HT-29 (cell line): Measurements from ENCODE around the gene ARHGEF4. TPM values are rescaled to one million over a fixed set of nuclear protein-coding genes. Genes with fewer than 3 reads are reported as not detected.

ENCODE experiments used
- DNase-seq: peaks from one replicate; pipeline ENCODE4 v3.0.0-alpha.2; 2015; ENCODE audit warnings: low spot score
- total RNA-seq: library from RNA; depleted of rRNA; stranded (reverse); fragments of >200 nt; shearing (Covaris generic); gene quantifications from 2 replicates; pipeline ENCODE4 v1.2.3, GENCODE V29; 2014

ARHGEF4 gene
- total RNA-seq, 1 experiment from 2014 or later = 0.15 TPM

DNA sequence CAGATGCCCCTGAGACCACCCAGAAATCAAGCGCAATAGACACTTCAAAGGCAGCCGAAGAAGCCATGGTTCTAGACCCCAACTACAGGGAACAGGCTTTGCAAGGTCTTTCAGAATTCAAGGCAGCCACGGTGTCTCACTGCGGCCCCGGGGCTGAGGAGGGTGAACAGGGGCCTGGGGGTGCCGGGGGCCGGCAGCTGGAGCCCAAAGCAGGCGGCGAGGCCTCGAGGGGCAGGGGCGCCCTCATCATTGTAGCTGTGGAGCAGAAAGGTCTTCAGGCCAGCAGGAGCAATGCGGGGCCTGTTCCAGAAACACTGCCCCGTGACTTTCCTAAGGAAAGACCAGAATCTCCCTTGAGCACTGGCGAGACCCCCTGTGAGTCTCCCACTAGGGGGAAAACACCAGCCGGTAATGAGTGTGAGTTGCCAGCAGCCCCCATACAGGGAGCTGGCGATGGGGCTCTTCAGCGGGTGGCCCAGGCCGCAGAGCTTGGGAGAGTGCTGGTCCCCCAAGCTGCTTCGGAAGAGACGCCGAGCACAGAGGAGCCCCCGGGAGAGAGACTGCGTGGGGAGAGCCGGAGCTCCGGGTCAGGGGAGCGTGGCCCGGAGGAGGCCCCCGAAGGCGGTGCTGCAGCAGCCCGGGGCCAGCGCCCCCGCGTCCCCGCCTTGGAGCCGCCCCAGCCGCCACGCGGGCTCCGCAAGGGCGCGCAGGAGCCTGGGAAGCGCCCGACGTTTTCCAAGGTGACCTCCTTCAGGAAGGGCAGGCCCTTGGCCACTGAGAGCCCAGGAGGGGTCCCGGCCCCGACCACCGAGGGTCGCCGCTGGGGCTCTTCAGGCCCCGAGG, 79.1 kb downstream of the ARHGEF4 start:
- DNase-seq = no peak

DNA sequence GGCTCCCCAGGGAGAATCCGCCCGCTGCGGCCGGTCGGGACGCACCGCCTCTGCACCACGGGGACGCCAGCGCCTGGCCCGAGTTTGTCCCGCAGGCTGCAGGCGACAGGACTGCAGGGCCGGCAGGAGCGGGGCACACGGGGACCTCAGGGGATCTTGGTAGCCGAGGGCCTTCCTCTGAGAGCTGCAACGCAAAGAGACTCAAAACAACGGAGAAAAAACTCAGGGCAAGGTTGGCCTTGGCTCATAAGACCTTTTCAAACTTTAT, 79.7 kb downstream of the ARHGEF4 start:
- DNase-seq = no peak

DNA sequence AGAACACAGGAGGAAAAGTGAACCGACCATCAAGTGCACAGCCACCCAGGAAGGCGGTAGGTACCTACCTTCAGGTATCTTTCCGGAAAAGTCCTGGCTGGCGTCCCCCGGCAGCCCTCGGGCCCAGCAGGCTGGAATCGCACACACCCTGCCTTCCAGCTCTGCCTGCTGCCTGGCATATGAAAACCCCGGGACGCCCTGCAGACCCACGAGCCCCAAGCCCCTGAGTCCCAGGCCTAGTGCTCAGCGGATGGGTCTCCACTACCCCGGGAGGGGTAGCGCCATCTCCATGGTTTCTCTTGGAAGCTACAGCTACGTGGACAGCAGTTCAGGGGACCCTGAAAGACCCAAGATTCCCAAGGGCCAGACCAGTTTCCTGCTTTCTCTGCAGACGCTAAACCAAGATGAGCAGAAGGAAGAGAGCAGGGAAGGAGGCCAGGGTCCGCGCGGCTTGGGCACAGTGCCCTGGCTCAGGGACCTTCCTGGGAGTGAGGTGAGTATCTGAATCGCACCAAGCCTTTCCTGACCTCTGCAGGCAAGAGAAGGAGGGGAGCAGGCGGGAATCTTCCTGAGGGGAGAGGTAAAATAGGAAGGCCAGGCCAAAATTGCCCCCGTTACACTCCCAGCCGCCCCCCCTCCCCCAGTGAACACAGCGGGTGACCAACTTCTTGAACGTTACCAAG, 80.4 kb downstream of the ARHGEF4 start:
- DNase-seq = no peak

DNA sequence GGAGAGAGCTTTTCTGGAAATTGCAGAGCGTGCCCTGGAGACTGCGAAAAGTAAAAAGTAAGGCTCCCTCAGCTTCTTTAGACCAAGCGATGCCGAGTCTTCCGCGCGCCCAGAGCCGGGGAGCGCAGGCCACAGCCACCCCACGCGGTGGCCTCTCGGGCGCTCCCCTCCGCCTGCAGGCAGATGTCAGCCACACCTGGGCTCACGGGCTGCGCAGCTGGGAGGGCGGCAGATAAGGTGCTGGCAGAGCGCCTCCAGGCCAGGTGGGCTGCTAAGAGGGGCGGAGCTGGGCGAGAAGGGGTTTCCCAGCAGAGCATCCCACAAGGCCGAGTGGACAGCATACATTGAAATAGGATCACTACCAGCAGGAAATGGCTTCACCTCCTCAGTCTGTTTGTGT, 81.7 kb downstream of the ARHGEF4 start:
- DNase-seq = no peak

DNA sequence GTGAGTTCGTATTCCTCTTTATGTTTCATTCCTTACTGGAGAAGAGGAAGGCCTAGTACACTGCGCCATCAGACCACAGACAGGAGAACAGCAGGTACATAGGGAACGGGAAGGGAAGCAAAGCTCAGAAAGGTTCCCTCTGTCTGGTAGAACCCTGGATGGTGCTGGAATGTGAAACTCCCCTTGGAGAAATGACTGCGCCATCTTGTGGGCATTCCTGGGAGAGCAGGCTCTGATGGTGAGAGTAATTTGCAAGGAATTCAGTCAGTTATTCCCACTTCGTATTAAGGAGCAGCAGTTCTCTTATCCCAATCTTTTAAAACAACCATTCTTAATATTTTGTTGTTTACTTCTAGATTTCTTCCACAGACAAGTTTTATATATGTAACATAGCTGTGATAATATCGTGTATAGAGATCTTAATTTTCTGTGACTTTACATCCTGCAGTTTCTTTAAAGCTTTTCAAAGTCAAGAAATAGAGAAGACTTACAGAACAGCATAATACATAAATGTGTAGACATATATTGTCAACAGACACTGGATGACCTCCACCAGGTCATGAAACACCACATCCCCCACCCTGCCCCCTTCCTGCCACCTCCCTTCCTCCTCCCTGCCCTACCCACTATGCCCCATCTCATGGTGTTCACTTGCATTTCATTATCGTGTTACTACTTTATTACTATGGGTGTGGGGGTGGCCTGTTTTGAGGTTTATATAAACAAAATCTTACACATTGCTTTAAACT, 83.9 kb downstream of the ARHGEF4 start:
- DNase-seq = peak; percentile 67

DNA sequence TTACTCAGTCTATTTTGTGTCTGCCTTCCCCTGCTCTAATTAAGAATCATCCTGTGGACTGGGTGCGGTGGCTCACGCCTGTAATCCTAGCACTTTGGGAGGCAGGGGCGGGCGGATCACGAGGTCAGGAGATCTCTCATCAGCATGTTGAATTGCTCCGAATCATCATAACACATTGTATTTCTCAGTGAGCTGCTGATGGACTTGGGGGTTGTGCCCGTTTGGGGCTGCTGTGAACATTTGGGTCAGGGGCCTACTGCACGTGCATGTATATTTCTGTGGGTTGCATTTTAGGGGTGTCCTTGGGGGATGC, 84.4 kb downstream of the ARHGEF4 start:
- DNase-seq = no peak

DNA sequence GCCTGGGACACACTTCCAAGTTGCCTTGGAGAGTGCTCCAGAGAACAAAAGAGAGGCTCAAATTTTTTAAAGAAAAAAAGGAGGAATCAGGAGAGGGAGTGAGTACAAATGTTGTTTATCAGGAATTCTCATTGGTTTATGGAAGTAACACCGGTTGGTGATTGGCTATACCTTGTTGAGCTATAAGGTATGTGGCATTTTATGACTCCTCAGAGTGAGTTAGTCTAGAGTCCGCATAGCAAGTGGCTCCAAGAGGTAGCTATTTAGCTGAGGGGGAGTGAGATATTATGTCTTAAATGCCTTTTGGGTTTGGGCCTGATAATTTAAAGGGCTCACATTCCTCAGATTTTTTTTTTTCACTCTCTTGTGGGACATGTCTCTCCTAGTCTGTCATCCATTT, 85.7 kb downstream of the ARHGEF4 start:
- DNase-seq = no peak

DNA sequence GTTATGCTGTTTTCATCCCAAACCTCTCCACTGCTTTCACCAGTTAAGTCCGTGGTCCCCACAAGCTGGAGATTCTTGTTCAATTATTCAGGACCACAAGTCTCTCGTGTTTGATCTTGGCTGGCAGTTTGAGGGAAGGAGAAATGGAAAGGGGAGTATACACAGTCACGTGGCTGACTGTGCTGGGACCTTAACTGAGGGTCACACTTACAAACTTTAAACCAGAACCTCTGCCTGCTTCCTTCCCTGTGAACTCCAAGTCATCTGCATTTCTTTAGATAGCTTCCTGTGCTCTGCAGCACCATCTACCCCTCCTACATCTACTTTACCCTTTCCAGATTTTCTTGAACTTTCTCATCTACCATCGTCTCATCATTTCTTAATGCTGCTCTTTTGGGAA, 91.7 kb downstream of the ARHGEF4 start:
- DNase-seq = no peak

DNA sequence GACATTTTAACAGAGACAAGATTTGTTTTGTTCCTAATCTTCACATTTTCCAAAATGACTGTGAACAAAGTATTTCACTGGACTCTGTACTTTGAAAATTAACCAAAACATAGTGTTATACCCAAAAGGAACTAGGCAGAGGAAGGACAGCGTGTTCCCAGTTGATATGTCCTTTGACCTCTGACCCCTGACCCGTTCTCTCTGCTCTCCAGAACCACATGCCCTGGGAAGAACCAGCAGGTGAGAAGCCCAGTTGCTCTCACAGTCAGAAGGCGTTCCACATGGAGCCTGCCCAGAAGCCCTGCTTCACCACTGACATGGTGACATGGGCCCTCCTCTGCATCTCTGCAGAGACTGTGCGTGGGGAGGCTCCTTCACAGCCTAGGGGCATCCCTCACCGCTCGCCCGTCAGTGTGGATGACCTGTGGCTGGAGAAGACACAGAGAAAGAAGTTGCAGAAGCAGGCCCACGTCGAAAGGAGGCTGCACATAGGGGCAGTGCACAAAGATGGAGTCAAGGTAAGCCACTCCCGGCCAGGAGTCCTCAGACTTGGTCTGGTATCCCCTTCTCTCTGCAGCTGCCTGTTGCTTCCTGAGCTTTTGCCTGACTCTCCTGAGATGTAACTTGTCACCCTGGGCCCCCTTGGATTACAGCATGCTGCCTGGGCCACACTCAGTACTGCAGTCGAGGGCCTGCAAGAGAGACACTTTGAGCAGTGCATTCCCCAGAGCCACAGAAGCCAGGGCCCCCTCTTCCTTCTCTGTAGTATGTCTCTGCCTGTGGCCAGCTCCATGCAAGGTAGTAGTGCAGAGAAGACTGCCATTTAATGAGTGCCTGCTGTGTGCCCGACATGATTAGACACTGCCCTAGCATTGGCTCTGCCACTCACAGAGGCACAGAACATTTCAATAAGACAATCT, 94.3 kb downstream of the ARHGEF4 start:
- DNase-seq = no peak

DNA sequence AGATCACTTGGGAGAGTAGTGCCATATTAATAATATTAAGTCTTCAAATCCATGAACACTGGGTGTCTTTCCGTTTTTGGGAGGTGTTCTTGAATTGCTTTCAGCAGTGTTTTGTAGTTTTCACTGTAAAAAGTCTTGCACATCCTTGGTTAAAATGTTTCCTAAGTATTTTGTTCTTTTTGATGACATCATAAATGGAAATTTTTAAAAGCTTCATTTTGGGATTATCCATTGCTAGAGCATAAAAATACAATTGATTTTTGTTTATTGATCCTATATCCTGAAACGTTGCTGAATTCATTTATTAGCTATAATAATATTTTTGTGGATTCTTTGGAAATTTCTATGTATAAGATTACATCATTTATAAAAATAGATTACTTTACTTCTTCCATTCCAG, 96.8 kb downstream of the ARHGEF4 start:
- DNase-seq = no peak

DNA sequence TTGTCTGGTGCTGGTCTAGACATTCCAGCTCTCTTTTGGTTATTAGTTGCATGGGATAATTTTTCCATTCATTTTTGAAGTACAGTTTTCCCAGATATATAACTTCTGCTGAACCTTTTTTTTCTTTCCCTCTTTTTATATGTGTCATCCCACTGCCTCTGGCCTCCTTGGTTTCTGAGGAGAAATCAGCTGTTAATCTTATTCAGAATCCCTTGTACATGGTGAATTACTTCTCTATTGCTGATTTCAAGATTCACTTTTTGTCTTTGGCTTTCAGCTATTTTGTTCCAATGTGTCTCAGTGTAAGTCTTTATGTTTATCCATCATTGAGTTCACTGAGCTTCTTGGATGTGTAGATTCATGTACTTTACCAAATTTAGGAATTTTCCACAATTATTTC, 99.7 kb downstream of the ARHGEF4 start:
- no peak for DNase-seq

DNA sequence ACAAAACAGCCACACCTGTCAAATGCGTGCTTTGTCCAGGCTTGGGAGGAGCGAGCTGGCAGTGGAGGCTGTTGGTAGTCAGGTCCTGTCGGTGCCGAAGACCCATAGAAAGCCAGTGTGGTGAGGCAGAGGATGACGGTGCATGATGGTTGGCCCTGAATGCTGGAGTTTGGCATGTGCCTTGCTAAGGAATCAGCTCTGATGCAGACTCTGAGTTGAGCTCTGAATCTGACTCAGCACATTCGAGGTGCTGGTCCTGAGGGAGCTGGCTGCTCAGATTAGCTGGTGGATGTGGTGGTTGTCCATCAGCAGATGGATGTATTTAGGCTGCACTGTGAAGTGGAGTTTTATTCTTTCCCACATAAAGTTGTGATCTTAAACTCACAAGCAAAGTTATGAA, 111.3 kb downstream of the ARHGEF4 start:
- DNase-seq = no peak

DNA sequence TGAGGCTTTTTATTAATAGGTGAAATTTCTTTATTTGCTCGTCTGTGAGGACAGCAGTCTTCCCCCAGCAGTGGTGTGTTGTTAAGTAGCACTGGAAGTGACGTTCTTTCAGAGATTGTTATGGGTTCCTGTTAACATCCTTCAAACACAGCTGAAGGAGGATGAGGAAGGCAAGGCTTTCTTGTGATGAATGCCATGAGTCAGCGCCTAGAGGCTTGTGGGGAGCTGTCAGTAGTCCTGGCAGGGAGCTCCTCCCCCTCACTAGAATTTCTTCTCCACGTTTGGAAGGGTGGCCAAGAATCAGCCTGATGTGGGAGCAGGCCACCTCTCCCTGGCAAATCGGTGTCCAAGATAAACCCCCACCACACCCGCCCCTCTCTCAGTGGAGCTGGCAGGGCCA, 113.2 kb downstream of the ARHGEF4 start:
- no peak for DNase-seq

DNA sequence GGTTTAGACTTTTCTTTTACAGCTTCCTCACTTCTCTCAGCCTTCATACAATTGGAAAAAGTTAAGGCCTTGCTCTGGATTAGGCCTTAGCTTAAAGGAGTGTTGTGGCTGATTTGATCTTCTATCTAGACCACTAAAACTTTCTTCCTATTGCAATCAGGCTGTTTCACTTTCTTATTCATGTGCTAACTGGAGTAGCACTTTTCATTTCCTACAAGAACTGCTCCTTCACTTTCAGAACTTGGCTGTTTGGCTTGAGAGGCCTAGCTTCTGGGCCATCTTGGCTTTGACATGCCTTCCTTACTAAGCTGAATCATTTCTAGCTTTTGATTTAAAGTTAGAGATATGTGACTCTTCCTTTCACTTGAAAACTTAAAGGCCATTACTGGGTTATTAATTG, 114.3 kb downstream of the ARHGEF4 start:
- DNase-seq = no peak

DNA sequence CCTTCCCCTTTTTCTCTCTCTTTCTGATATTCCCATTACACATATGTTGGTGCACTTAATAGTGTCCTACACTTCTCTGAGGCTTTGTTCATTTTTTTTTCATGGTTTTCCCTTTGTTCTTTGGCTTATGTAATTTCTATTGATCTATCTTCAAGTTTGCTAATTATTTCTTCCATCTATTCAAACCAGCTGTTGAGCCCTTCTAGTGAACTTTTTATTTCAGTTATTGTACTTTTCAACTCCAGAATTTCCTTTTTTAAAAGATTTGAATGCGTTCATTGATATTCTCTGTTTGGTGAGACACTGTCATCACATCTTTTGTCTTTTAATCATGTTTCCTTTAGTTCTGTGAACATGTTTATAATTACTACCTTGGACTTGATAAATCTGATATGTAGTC, 118.2 kb downstream of the ARHGEF4 start:
- DNase-seq = no peak

DNA sequence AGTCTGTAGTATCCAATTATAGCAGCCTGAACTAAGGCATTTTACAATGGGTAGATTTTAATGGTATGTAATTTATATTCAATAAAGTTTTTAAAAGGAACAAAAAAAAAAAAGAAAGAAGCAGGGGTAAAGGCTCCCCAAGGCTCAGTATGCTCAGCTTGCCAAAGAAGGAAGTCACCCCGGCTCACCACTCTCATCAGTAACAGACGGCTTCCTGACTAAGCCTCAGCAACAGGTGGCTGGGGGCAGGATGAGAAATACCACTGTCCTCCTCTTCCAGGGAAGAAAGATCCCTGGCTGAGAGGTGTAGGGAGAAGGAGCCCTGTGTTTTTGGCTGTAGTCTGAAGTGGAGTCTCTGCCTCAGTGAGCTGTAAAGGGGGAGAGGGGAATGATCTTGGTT, 121.2 kb downstream of the ARHGEF4 start:
- no peak for DNase-seq

DNA sequence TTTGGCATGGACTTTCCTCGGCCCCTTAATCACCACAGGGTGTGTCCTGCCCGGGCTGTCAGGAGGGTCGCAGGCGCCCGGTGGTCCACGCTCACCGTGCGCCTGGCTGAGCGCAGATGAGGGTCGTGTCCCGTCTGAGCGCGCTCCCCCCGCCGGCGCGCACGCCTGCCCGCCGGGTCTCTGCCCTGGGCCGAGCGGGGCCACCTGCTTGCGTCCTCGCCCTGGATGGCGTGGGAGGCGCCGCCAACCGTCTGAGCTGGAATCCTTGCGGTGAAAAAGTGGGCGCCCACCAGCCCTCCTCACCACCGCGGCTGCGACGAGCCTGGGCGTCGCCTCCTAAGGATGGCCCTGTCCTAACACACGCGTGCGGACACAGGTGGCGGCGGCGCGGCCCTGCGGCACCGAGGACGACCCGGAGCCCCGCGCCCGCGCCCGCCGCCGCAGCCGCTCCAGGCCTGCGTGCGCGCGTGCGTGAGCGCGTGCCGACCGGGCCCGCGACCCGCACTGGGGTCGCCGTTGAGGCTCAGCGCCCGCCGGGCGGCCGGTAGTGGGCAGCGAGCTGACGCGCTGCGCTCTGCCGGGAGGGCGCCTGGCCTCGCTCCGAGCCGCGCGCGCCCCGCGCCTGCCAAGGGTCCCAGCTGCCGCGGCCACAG, 126.6 kb downstream of the ARHGEF4 start:
- no peak for DNase-seq

DNA sequence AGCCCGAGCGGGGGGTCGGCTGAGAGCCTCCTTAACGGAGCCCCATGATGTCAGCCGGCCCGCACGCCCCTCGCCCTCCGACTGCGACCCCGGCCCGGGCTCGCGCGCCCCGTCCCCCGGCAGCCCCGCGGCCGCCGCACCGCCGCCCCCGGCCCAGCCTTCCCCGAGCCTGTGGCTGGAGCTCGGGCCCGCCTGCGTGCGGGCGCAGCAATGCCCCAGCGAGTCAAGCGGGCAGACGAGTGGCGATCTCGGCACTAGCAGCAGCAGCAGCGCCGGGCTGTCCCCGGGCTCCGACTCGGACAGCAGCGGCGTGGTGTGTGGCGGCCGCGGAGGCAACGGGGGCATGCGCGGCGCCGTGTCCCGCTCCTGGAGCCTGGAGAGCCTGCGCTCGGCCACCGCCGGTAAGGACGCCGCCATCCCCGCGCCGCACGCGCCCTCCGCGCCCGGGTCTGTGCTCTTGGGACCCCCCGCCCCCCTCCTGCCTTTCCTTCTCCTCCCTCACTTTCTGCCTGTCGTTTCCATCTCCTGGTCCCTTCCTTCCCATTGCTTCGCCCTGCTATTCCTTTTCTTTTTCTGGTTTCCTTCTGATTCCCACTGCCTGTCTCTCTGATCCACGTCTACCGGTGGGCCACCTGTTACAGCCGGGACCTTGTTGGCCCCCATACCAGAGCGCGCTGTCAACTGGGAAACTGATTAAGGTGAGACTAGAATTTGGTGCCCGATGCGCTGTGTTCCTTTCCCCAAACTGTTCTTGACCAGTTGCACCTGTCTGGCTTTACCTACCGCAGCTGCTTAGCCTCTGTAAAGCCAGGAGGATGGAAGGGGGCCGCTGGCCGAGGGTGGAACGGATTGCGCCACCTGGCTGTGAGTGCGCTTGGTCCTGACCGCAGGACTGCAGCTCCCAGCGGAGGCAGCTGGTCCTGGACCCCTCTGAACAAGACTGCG, 127.4 kb downstream of the ARHGEF4 start:
- DNase-seq = no peak

DNA sequence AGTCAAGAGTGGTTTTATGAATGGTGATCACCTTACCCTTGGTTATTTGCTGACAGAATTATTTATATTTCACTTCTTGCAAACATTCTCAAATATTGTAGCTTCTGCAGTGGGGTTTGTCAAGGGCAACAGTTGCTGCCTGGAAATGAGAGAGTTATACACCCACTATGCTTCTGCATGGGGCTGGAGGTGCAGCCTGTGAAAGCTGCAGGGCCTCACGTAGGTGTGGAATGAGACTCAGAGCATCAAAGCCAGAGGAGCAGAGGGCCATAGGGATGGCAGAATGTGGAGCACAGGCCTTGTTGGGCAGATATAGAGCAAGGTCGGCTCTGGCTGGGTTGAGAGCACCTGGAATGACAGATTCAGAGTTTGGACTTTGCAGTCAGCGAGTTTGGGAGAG, 128.2 kb downstream of the ARHGEF4 start:
- no peak for DNase-seq

DNA sequence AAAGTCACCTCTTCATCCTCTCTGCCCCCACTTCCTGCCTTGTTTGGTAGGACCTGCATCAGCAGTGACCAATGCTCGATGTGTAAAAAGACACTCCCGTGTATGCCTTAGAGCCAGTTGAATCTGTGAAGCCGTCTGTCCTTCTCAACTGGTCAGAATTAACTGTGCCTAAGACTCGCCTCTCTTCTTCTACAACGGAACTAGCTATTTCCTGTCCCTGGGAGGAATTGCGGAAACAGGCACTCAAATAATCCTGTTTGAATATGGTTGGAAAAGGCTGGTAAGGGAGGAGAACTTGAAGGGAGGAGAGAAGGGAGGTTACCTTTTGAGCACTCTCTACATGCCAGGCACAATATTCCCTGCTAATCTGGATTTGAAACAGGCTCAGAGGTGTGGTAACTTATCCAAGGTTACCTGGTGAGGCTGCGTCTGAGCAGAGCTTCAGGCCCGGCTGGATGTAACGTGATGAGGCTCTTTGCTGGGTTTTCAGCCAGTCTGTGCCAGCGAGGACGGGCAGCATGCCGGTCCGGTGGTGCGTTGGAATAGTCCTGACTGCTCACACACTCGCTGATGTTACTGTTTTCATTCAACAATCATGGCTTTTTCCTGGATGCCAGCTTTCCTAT, 129.5 kb downstream of the ARHGEF4 start:
- no peak for DNase-seq
